H1 (cell line): Measurements from ENCODE around the gene TMEM253. TPM values are rescaled to one million over a fixed set of nuclear protein-coding genes. Genes with fewer than 3 reads are reported as not detected.

ENCODE experiments used
- CTCF ChIA-PET: fragments of 300-600 bp; sonication (Branson Sonifier 250); formaldehyde crosslinking; loops from one replicate; lab custom pipeline; 2021; ENCODE audit not compliant: partially characterized antibody; lab: Charles Lee
- POLR2A ChIA-PET: fragments of 300-600 bp; sonication (Branson Sonifier 250); formaldehyde crosslinking; loops from one replicate; lab custom pipeline; 2021; ENCODE audit warnings: inconsistent platforms; ENCODE audit not compliant: partially characterized antibody; lab: Charles Lee
- DNase-seq, 2 experiments: peaks; one replicate each; pipeline versions ENCODE4 v3.0.0 to v3.0.0-alpha.2; 2010 to 2022; ENCODE audit warnings: low spot score in 2 of 2, low read depth in 1 of 2, mixed read lengths in 1 of 2
- FAIRE-seq: peaks from 2 replicates; lab custom pipeline; 2011; peaks lifted over from hg19 to GRCh38; lab: Jason Lieb, UNC
- H2AFZ ChIP-seq: 2 replicates; pipeline ENCODE4 v1.8.1; 2012; ENCODE audit warnings: low read length, inconsistent platforms
- H2AK5ac ChIP-seq: 2 replicates; pipeline ENCODE4 v1.6.1; 2013; ENCODE audit warnings: low read depth, low read length
- H2BK120ac ChIP-seq: replicated peaks from 2 replicates; pipeline ENCODE3; 2013; ENCODE audit warnings: low read depth, low read length, inconsistent platforms
- H2BK12ac ChIP-seq: 2 replicates; pipeline ENCODE4 v1.6.1; 2013; ENCODE audit warnings: low read depth, low read length
- H2BK15ac ChIP-seq: 2 replicates; pipeline ENCODE4 v1.6.1; 2013; ENCODE audit warnings: low read length
- H2BK20ac ChIP-seq: 2 replicates; pipeline ENCODE4 v1.6.1; 2013; ENCODE audit warnings: low read length
- H2BK5ac ChIP-seq: 2 replicates; pipeline ENCODE4 v1.6.1; 2013; ENCODE audit warnings: low read depth, low read length
- H3K14ac ChIP-seq: 2 replicates; pipeline ENCODE4 v1.6.1; 2013; ENCODE audit warnings: inconsistent platforms; ENCODE audit not compliant: insufficient read length
- H3K18ac ChIP-seq: 2 replicates; pipeline ENCODE4 v1.6.1; 2013; ENCODE audit warnings: low read length; ENCODE audit errors: extremely low read depth
- H3K23ac ChIP-seq: 2 replicates; pipeline ENCODE4 v1.6.1; 2013; ENCODE audit warnings: inconsistent platforms; ENCODE audit not compliant: insufficient read length
- H3K23me2 ChIP-seq: 2 replicates; pipeline ENCODE4 v1.6.1; 2013; ENCODE audit warnings: low read depth, low read length
- H3K27ac ChIP-seq: 2 replicates; pipeline ENCODE4 v1.6.1; 2011; ENCODE audit warnings: low read depth, low read length, inconsistent platforms
- H3K27me3 ChIP-seq, 4 experiments: replicated peaks in 1 of 4; 1 replicate in 1 of 4; 2 replicates in 3 of 4; pipeline versions ENCODE4 v1.6.1 to v1.8.1; 2011 to 2013; ENCODE audit warnings: low read length in 3 of 4, mild to moderate bottlenecking in 3 of 4, inconsistent platforms in 2 of 4, mixed read lengths in 2 of 4, moderate library complexity in 1 of 4; ENCODE audit not compliant: control insufficient read depth in 3 of 4, insufficient read depth in 3 of 4; ENCODE audit errors: extremely low read depth in 1 of 4
- H3K36me3 ChIP-seq, 4 experiments: 2 replicates each; pipeline versions ENCODE4 v1.6.1 to v1.8.1; 2011 to 2013; ENCODE audit warnings: mild to moderate bottlenecking in 4 of 4, low read length in 3 of 4, moderate library complexity in 2 of 4, control low read depth in 1 of 4, inconsistent platforms in 1 of 4; ENCODE audit not compliant: insufficient read depth in 4 of 4, control insufficient read depth in 2 of 4
- H3K4ac ChIP-seq: replicated peaks from 2 replicates; pipeline ENCODE3; 2013; ENCODE audit warnings: low read length, low read depth, mixed read lengths, inconsistent platforms; ENCODE audit not compliant: insufficient read length
- H3K4me1 ChIP-seq, 4 experiments: replicated peaks in 1 of 4; 1 replicate in 1 of 4; 2 replicates in 3 of 4; pipeline versions ENCODE4 v1.6.1 to v1.8.1; 2011 to 2013; ENCODE audit warnings: low read length in 3 of 4, inconsistent platforms in 2 of 4, mixed read lengths in 1 of 4; ENCODE audit not compliant: insufficient read depth in 4 of 4, control insufficient read depth in 3 of 4
- H3K4me2 ChIP-seq, 2 experiments: 2 replicates each; pipeline versions ENCODE4 v1.6.1 to v1.8.1; 2011 to 2013; ENCODE audit warnings: low read depth in 2 of 2, low read length in 2 of 2, control low read depth in 1 of 2, inconsistent platforms in 1 of 2, mild to moderate bottlenecking in 1 of 2; ENCODE audit not compliant: insufficient read depth in 1 of 2
- H3K4me3 ChIP-seq, 4 experiments: fragments of 200-600, 300-600 bp in 1 of 4; sonication (generic), shearing (Covaris generic), sonication (Bioruptor Twin) in 1 of 4; 2 replicates each; pipeline versions ENCODE4 v1.5.1 to v1.8.1; 2011 to 2016; ENCODE audit warnings: low read length in 4 of 4, low read depth in 3 of 4, control low read depth in 2 of 4, inconsistent platforms in 2 of 4, mild to moderate bottlenecking in 2 of 4, mixed read lengths in 1 of 4, moderate library complexity in 1 of 4; ENCODE audit not compliant: insufficient read depth in 2 of 4; ENCODE audit errors: extremely low read depth in 1 of 4
- H3K56ac ChIP-seq: replicated peaks from 2 replicates; pipeline ENCODE3; 2013; ENCODE audit warnings: low read depth, mild to moderate bottlenecking, mixed read lengths, low read length, inconsistent platforms; ENCODE audit not compliant: insufficient read length
- H3K79me1 ChIP-seq: 2 replicates; pipeline ENCODE4 v1.6.1; 2013; ENCODE audit warnings: low read depth, low read length, control low read depth
- H3K79me2 ChIP-seq, 2 experiments: 2 replicates each; pipeline versions ENCODE4 v1.6.1 to v1.8.1; 2012 to 2013; ENCODE audit warnings: low read length in 2 of 2, mild to moderate bottlenecking in 2 of 2, inconsistent platforms in 1 of 2; ENCODE audit not compliant: insufficient read depth in 2 of 2, control insufficient read depth in 1 of 2
- H3K9ac ChIP-seq, 4 experiments: replicated peaks in 1 of 4; 1 replicate in 1 of 4; 2 replicates in 3 of 4; pipeline versions ENCODE4 v1.6.1 to v1.8.1; 2011 to 2013; ENCODE audit warnings: low read depth in 3 of 4, low read length in 3 of 4, control low read depth in 2 of 4, mild to moderate bottlenecking in 2 of 4, moderate library complexity in 2 of 4, inconsistent platforms in 1 of 4; ENCODE audit errors: extremely low read depth in 1 of 4
- H3K9me3 ChIP-seq, 2 experiments: 2 replicates each; pipeline versions ENCODE4 v1.6.1 to v1.8.1; 2012 to 2013; ENCODE audit warnings: mild to moderate bottlenecking in 2 of 2, moderate library complexity in 2 of 2, control low read depth in 1 of 2, inconsistent platforms in 1 of 2, low read depth in 1 of 2, low read length in 1 of 2, mixed read lengths in 1 of 2; ENCODE audit not compliant: insufficient read depth in 2 of 2
- H4K20me1 ChIP-seq, 2 experiments: replicated peaks in 1 of 2; 2 replicates each; pipeline versions ENCODE3 to v1.8.1; 2011 to 2013; ENCODE audit warnings: inconsistent platforms in 2 of 2, low read length in 2 of 2, mild to moderate bottlenecking in 1 of 2; ENCODE audit not compliant: insufficient read depth in 2 of 2, control insufficient read depth in 1 of 2
- H4K5ac ChIP-seq: 2 replicates; pipeline ENCODE4 v1.6.1; 2013; ENCODE audit warnings: low read length, low read depth, mixed read lengths, inconsistent platforms; ENCODE audit not compliant: insufficient read length
- H4K8ac ChIP-seq: 2 replicates; pipeline ENCODE4 v1.8.0; 2013; ENCODE audit warnings: mild to moderate bottlenecking, moderate library complexity, low read length, inconsistent platforms; ENCODE audit not compliant: insufficient read depth; ENCODE audit errors: extremely low read depth
- H4K91ac ChIP-seq: replicated peaks from 2 replicates; pipeline ENCODE3; 2013; ENCODE audit warnings: low read length, mixed read lengths, inconsistent platforms; ENCODE audit not compliant: insufficient read length
- ATF2 ChIP-seq: IDR thresholded peaks from 2 replicates; pipeline ENCODE4 v1.6.1; 2012; ENCODE audit warnings: low read length, inconsistent platforms
- BRCA1 ChIP-seq: IDR thresholded peaks from 2 replicates; pipeline ENCODE4 v1.6.1; 2012; ENCODE audit warnings: low read depth, low read length, improper control_type of control experiment
- CREB1 ChIP-seq: IDR thresholded peaks from 2 replicates; pipeline ENCODE4 v1.6.1; 2012; ENCODE audit warnings: inconsistent platforms
- E2F6 ChIP-seq: IDR thresholded peaks from 2 replicates; pipeline ENCODE4 v1.6.1; 2012; ENCODE audit warnings: inconsistent platforms
- EGR1 ChIP-seq: IDR thresholded peaks from 2 replicates; pipeline ENCODE4 v1.6.1; 2011; ENCODE audit warnings: low read depth, low read length, borderline replicate concordance
- EZH2 ChIP-seq: fragments of 200-600 bp; sonication (generic); IDR thresholded peaks from 2 replicates; pipeline ENCODE4 v1.7.1; 2012; ENCODE audit warnings: low read depth, mild to moderate bottlenecking, moderate library complexity, low read length, inconsistent platforms; ENCODE audit not compliant: severe bottlenecking
- MAX ChIP-seq: IDR thresholded peaks from 2 replicates; pipeline ENCODE4 v1.6.1; 2012; ENCODE audit warnings: inconsistent platforms
- POLR2A ChIP-seq, 2 experiments: IDR thresholded peaks; 1 replicate in 1 of 2; 2 replicates in 1 of 2; pipeline ENCODE4 v1.6.1; 2011; ENCODE audit warnings: low read depth in 2 of 2, low read length in 2 of 2, mild to moderate bottlenecking in 2 of 2; ENCODE audit errors: control extremely low read depth in 1 of 2
- RBBP5 ChIP-seq: IDR thresholded peaks from 2 replicates; pipeline ENCODE4 v1.7.1; 2012; ENCODE audit warnings: low read depth, mild to moderate bottlenecking, inconsistent platforms, low read length, moderate library complexity, borderline replicate concordance
- YY1 ChIP-seq: IDR thresholded peaks from 2 replicates; pipeline ENCODE4 v1.6.1; 2011; ENCODE audit warnings: low read depth, mild to moderate bottlenecking, low read length
- WGBS, 2 experiments: shearing (Covaris generic) in 1 of 2; methylation state at CpG; one replicate each; pipeline versions ENCODE4 v1.1.6 to v1.1.7; 2013 to 2015; ENCODE audit warnings: low lambda C conversion rate in 2 of 2, mixed read lengths in 2 of 2, inconsistent platforms in 1 of 2, low coverage in 1 of 2, missing lambda C conversion rate in 1 of 2; ENCODE audit not compliant: insufficient replicate concordance in 2 of 2, insufficient coverage in 1 of 2, insufficient read length in 1 of 2; ENCODE audit errors: extremely low coverage in 1 of 2, missing lambda C conversion rate in 1 of 2; 5-methylcytosine and 5-hydroxymethylcytosine counted together
- polyA plus RNA-seq, 7 experiments: library from polyadenylated mRNA; depleted of rRNA in 3 of 7; stranded (reverse) in 5 of 7; unstranded in 2 of 7; fragments of >200 nt in 5 of 7; fragments of 200-250 nt in 2 of 7; gene quantifications; 1 replicate in 5 of 7; 2 replicates in 1 of 7; 4 replicates in 1 of 7; pipeline versions ENCODE4 v1.2.1 to v1.2.3, GENCODE V29; 2011 to 2013; ENCODE audit warnings: missing spikeins in 2 of 7, mixed read lengths in 2 of 7
- total RNA-seq: library from RNA; stranded (reverse); fragmentation: NEBNext Ultra II Directional; extraction: Animal tissue kit (Norgen Biotek cat#: 25700); gene quantifications from 2 replicates; pipeline ENCODE4 v1.2.1, GENCODE V29; 2021

The TMEM253 gene
- total and polyA plus RNA-seq, 2 of the 8 experiments (the other 6 are each of a cell fraction or from before 2014, with no cell fraction given) = 1.9 to 2.2 TPM

GRCh38 chr14:21073921-21074320, 26.9 kb upstream of the TMEM253 start:
- no peak overlapping the region for H2BK12ac ChIP-seq
- no peak overlapping the region for H3K27ac ChIP-seq
- no peaks in the 10 kb centered on the region for H3K27me3 ChIP-seq
- H3K4me3 ChIP-seq = no peak overlapping the region
- no peak overlapping the region for H3K4me2 ChIP-seq
- no peak overlapping the region for H2BK5ac ChIP-seq
- CTCF ChIA-PET = interaction anchor here (1.1 to 6.6 kb wide), 8 partner anchors 8 to 76 kb away, joined by 4 to 110 read pairs (median 15); partner anchors contain the start of gene TMEM253
- no peak overlapping the region for H3K14ac ChIP-seq
- TF ChIP-seq RBBP5 = no peak
- no peak for TF ChIP-seq YY1
- no peak for TF ChIP-seq POLR2A (IDR thresholded peaks at IDR 0.05; ENCODE audit: control extremely low read depth in 1 of 2, low read depth in 2 of 2, low read length in 2 of 2)
- no peak for TF ChIP-seq MAX
- TF ChIP-seq CREB1 = no peak
- no peak for TF ChIP-seq EZH2
- TF ChIP-seq BRCA1 = no peak
- TF ChIP-seq EGR1 = no peak
- TF ChIP-seq ATF2 = no peak
- no peak for TF ChIP-seq E2F6
- H3K9ac ChIP-seq = no peak overlapping the region
- H4K91ac ChIP-seq = no peak overlapping the region
- peaks cover 2% of the 10 kb centered on the region for H3K79me1 ChIP-seq
- H3K56ac ChIP-seq = no peak overlapping the region
- peaks cover 36 to 51% (median 47%) of the 10 kb centered on the region in 4 experiments for H3K36me3 ChIP-seq
- no peak for DNase-seq
- H2BK120ac ChIP-seq = no peak overlapping the region
- no peak overlapping the region for H3K18ac ChIP-seq
- no peak overlapping the region for H3K23ac ChIP-seq
- H2BK20ac ChIP-seq = no peak overlapping the region
- H2BK15ac ChIP-seq = no peak overlapping the region
- peaks cover 20% of the 10 kb centered on the region; the same call in 1 of the 2 replicates for H3K23me2 ChIP-seq
- 96% methylated on average over 9 of the region's 9 CpGs; no CpG with 5 or more reads in 1 of the 2 experiments for WGBS, 2 experiments
- no peak overlapping the region for H3K4ac ChIP-seq
- no peak overlapping the region; the same call in 1 of the 2 replicates for H4K8ac ChIP-seq
- H3K79me2 ChIP-seq = peaks cover 0 to 13% of the 10 kb centered on the region in 2 experiments; a peak in 2 of 4 replicates
- peaks cover 2 to 9% of the 10 kb centered on the region in 2 experiments for H4K20me1 ChIP-seq
- no peak overlapping the region for H4K5ac ChIP-seq
- no peak for FAIRE-seq
- no peak overlapping the region for H2AK5ac ChIP-seq
- H2AFZ ChIP-seq = no peak overlapping the region
- no peaks in the 10 kb centered on the region for H3K9me3 ChIP-seq
- H3K4me1 ChIP-seq = peaks cover 3 to 11% (median 6%) of the 10 kb centered on the region in 4 experiments
- POLR2A ChIA-PET = interaction anchor here (0.7 to 12.4 kb wide), 5 partner anchors 11 to 58 kb away, joined by 3 to 245 read pairs (median 5); partner anchors contain the start of genes TMEM253 and ZNF219
